DMS79 treated with DMSO at 0.1 percent for 48 hours (cell line): ENCODE measurements around the gene TTC39A.

ENCODE experiments used
- DNase-seq: peaks from one replicate; lab custom pipeline; 2025; lab: John Stamatoyannopoulos, UW

TTC39A gene

GRCh38 chr1:51314974-51315373 lies 15.4 kb downstream of the TTC39A start:
- DNase-seq, result no peak

GRCh38 chr1:51313961-51314777 lies 16.2 kb downstream of the TTC39A start:
- no peak for DNase-seq

- DNase-seq, result no peak
Measured at GRCh38 chr1:51313268-51313852, 17.0 kb downstream of the TTC39A start.

GRCh38 chr1:51312718-51313117 lies 17.6 kb downstream of the TTC39A start:
- DNase-seq, result no peak

- DNase-seq, result no peak
Measured at GRCh38 chr1:51311826-51312225, 18.5 kb downstream of the TTC39A start.

GRCh38 chr1:51310871-51311613 lies 19.3 kb downstream of the TTC39A start:
- DNase-seq, result no peak

- no peak for DNase-seq
Measured at GRCh38 chr1:51309291-51309690, 21.1 kb downstream of the TTC39A start.

- DNase-seq, result no peak
Measured at GRCh38 chr1:51308636-51309035, 21.7 kb downstream of the TTC39A start.

GRCh38 chr1:51306950-51307349 lies 23.4 kb downstream of the TTC39A start:
- no peak for DNase-seq

GRCh38 chr1:51305371-51305823 lies 25.0 kb downstream of the TTC39A start:
- DNase-seq, result no peak

- no peak for DNase-seq
Measured at GRCh38 chr1:51304360-51304759, 26.0 kb downstream of the TTC39A start.

GRCh38 chr1:51303751-51304251 lies 26.6 kb downstream of the TTC39A start:
- no peak for DNase-seq

GRCh38 chr1:51303315-51303714 lies 27.0 kb downstream of the TTC39A start:
- no peak for DNase-seq

- no peak for DNase-seq
Measured at GRCh38 chr1:51302746-51303145, 27.6 kb downstream of the TTC39A start.

GRCh38 chr1:51302270-51302669 lies 28.1 kb downstream of the TTC39A start:
- no peak for DNase-seq

GRCh38 chr1:51301844-51302162 lies 28.6 kb downstream of the TTC39A start:
- no peak for DNase-seq

- no peak for DNase-seq
Measured at GRCh38 chr1:51301152-51301843, 29.1 kb downstream of the TTC39A start.

- no peak for DNase-seq
Measured at GRCh38 chr1:51299981-51300670, 30.2 kb downstream of the TTC39A start.

- no peak for DNase-seq
Measured at GRCh38 chr1:51299185-51299885, 31.0 kb downstream of the TTC39A start.

GRCh38 chr1:51298322-51298705 lies 32.0 kb downstream of the TTC39A start:
- DNase-seq, result no peak
